Motor neuron (in vitro differentiated cells): ENCODE measurements around the gene UBR1. TPM values are rescaled to one million over a fixed set of nuclear protein-coding genes. Genes with fewer than 3 reads are reported as not detected.
"Not testable (repeated sequence)": the region's sequence is repeated elsewhere in the genome, so short reads cannot be mapped to it uniquely, and the experiment has no call there.

Experiments
- ATAC-seq, 8 experiments: fragments of 200-7000 bp; cut with Tn5 transposase; replicated peaks in 6 of 8; 2 replicates each; pipeline ENCODE4 v1.8.0; 2021; ENCODE audit warnings: mild to moderate bottlenecking in 8 of 8, moderate library complexity in 8 of 8
- H3K27ac ChIP-seq, 2 donors: fragments of 250-450 bp; sonication (Bioruptor Pico); 2 replicates each; pipeline ENCODE4 v1.9.0; 2021; ENCODE audit warnings: antibody characterized with exemption in 2 of 2, mild to moderate bottlenecking in 2 of 2, moderate library complexity in 1 of 2
- H3K4me1 ChIP-seq, 2 donors: fragments of 250-450 bp; sonication (Bioruptor Pico); replicated peaks in 1 of 2; 2 replicates each; pipeline ENCODE4 v1.6.1; 2021; ENCODE audit warnings: antibody characterized with exemption in 2 of 2, mild to moderate bottlenecking in 2 of 2, moderate library complexity in 1 of 2
- H3K4me3 ChIP-seq, 5 donors: fragments of 250-450 bp; sonication (Bioruptor Pico); 2 replicates each; pipeline ENCODE4 v1.9.0; 2021; ENCODE audit warnings: antibody characterized with exemption in 5 of 5, mild to moderate bottlenecking in 5 of 5, moderate library complexity in 4 of 5
- WGBS, 10 experiments: fragments of 450-650 bp; shearing (Covaris generic); methylation state at CpG; one replicate each; pipeline ENCODE4 v1.0.0; 2022; 5-methylcytosine and 5-hydroxymethylcytosine counted together
- in situ Hi-C, 9 experiments: fragments of 400-800 bp; cut with MboI; loops; one replicate each; pipeline ENCODE4 v1.15.0; 2021; ENCODE audit warnings: low sequenced_read_pairs in 9 of 9, low pct_unique_long_range_greater_than_20kb in 2 of 9; ENCODE audit not compliant: unreplicated experiment in 9 of 9
- total RNA-seq, 8 experiments: library from RNA; unstranded; fragments of 300-600 nt; gene quantifications; 2 replicates each; pipeline versions ENCODE4 v1.2.3 to v1.2.4, GENCODE V29; 2022

Gene UBR1
- total RNA-seq, 8 experiments from 2014 or later, result 26.3 to 49.0 (median 36.4) TPM

GRCh38 chr15:43128174-43128979, 22.5 kb upstream of the UBR1 start:
- WGBS, 10 experiments, result 29 to 100% (median 75%) methylated on average over 1 to 9 of the region's 10 CpGs
- ATAC-seq, H3K4me1 ChIP-seq, H3K4me3 ChIP-seq, in situ Hi-C loops, H3K27ac ChIP-seq: not testable (repeated sequence)

DNA sequence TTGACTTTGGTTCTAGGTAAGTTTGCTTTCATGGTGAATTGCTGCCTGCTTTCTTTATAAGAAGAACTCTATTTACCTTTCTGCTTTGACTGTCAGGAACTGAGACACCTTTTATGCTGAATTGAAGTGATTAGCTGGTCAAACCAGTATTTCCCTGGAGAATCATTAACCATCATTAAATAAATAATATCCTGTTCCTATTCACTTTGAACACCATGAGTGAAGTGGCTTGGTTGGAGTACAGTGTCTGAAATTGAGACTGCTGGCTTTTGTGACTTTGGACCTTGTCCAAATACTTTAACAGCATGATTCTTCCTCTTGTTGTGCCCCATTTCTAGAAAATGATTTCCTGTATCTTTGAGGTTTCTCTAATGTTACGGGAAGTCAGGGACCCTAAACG, 21.9 kb upstream of the UBR1 start:
- no peak overlapping the region for H3K27ac ChIP-seq
- no peak for ATAC-seq
- in situ Hi-C loops, result no loop called here
- H3K4me1 ChIP-seq, result peaks cover under 1 to 2% of the 10 kb centered on the region in 2 donors
- no peak overlapping the region for H3K4me3 ChIP-seq
- WGBS, 10 experiments, result 80 to 100% (median 95%) methylated on average over 1 to 2 of the region's 2 CpGs; no CpG with 5 or more reads in 5 of the 10 experiments

- WGBS, 10 experiments, result 40 to 100% (median 82%) methylated on average over 1 to 5 of the region's 6 CpGs; no CpG with 5 or more reads in 2 of the 10 experiments
- no peaks in the 10 kb centered on the region for H3K4me1 ChIP-seq
- no peak for ATAC-seq
- H3K27ac ChIP-seq, result no peak overlapping the region
- in situ Hi-C loops, result no loop called here
- H3K4me3 ChIP-seq, result no peak overlapping the region
These were observed 20.5 kb upstream of the UBR1 start for GRCh38 chr15:43126356-43126755.

GRCh38 chr15:43125100-43125661, 19.3 kb upstream of the UBR1 start:
- ATAC-seq, result no peak
- in situ Hi-C loops, result no loop called here
- no peaks in the 10 kb centered on the region for H3K4me1 ChIP-seq
- H3K4me3 ChIP-seq, result no peak overlapping the region
- WGBS, 10 experiments, result 44 to 100% (median 68%) methylated on average over 1 to 3 of the region's 3 CpGs; no CpG with 5 or more reads in 2 of the 10 experiments
- H3K27ac ChIP-seq, result no peak overlapping the region

- Histone ChIP-seq H3K4me3 (no peak overlapping the region), H3K27ac (no peak overlapping the region), H3K4me1 (no peaks in the 10 kb centered on the region)
- no peak for ATAC-seq
- WGBS, 10 experiments, result 13 to 100% (median 69%) methylated on average over 1 to 2 of the region's 2 CpGs
- in situ Hi-C loops, result no loop called here
These were observed 16.0 kb upstream of the UBR1 start for GRCh38 chr15:43121863-43122262.

DNA sequence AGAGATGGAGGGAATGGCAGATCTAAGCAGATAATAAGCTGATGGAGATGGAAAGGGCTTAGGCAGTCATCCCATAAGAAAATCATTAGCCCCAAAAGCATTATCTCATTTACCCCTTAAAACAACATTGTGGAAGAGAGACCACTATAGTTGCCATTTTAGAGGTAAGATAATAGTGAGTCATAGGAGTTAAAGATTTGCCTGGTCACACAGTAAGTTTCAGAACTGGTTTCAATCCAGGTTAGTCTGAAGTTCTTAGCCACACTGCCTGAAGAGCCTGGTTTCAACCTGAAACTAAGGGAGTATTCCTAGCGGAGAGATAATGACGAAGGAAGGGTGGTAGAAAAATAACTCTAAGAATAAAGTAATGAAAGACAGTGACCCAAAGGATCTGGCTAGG, 13.0 kb upstream of the UBR1 start:
- Histone ChIP-seq H3K27ac (no peak overlapping the region), H3K4me3 (no peak overlapping the region), H3K4me1 (no peaks in the 10 kb centered on the region)
- in situ Hi-C loops, result no loop called here
- WGBS, 10 experiments, result 67 to 100% (median 86%) methylated on average over 2 of the region's 2 CpGs; no CpG with 5 or more reads in 2 of the 10 experiments
- ATAC-seq, result no peak

DNA sequence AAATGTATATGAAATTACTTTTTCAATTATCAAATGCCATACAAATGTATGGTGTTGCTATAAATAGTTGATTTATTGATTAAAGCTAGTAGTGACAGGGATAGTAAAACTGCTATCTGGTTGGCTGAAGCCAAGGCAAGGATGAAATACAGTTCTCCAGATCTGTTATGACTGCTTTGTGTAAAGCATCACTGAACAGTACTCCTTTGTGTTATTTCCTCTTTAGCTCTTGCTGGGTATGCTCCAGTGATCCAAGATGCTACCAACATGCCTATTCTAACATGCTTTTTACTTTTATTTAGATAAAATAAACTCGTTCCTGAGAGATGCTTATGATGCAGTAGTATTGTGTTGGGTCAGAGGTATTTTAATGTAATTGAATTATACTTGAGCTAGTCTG, 12.4 kb upstream of the UBR1 start:
- Histone ChIP-seq H3K27ac (no peak overlapping the region), H3K4me3 (no peak overlapping the region), H3K4me1 (no peaks in the 10 kb centered on the region)
- WGBS, 10 experiments, result 11 to 50% (median 38%) methylated on average over 1 of the region's 1 CpG; no CpG with 5 or more reads in 4 of the 10 experiments
- ATAC-seq, result no peak
- in situ Hi-C loops, result no loop called here

DNA sequence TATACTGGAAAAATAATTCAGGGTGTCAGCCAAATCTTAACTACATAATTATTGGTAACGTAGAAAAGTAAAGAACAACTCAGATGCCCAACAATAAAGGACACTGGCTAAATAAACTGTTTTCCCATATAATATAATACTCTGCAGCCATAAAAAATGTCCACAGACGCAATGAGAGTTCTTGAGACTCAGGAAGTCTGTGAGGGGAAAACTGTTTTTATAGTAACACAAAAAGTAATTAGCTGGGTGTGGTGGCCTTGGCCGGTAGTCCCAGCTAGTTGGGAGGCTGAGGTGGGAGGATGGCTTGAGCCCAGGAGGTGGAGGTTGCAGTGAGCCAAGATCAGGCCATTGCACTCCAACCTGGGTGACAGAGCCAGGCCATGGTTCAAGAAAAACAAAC, 5.5 kb upstream of the UBR1 start:
- Histone ChIP-seq H3K4me3 (no peak overlapping the region), H3K27ac (no peak overlapping the region), H3K4me1 (peaks cover 4 to 5% of the 10 kb centered on the region in 2 donors)
- WGBS, 10 experiments, result 44 to 100% (median 83%) methylated on average over 1 to 3 of the region's 3 CpGs; no CpG with 5 or more reads in 1 of the 10 experiments
- in situ Hi-C loops, result no loop called here
- no peak for ATAC-seq

GRCh38 chr15:43107751-43108150, 1.9 kb upstream of the UBR1 start:
- ATAC-seq, result no peak
- 86 to 100% (median 100%) methylated on average over 1 of the region's 1 CpG; no CpG with 5 or more reads in 7 of the 10 experiments for WGBS, 10 experiments
- Histone ChIP-seq H3K27ac (no peak overlapping the region), H3K4me1 (peaks cover 11% of the 10 kb centered on the region in 2 donors), H3K4me3 (no peak overlapping the region)
- in situ Hi-C loops, result no loop called here

GRCh38 chr15:43106486-43106829, 620 bp upstream of the UBR1 start:
- ATAC-seq, result no peak
- H3K27ac ChIP-seq, result peak overlapping the region; percentile 52 to 91

GRCh38 chr15:43105077-43105736, 631 bp downstream of the UBR1 start:
- 0 to 63% (median 20%) methylated on average over 1 to 11 of the region's 11 CpGs; no CpG with 5 or more reads in 1 of the 10 experiments for WGBS, 10 experiments
- peak overlapping the region; percentile 60 to 85 (median 70) for H3K4me3 ChIP-seq

More at GRCh38 chr15:43106486-43106829, 620 bp upstream of the UBR1 start:
- Histone ChIP-seq H3K4me1 (peaks cover 11% of the 10 kb centered on the region in 2 donors), H3K4me3 (peak overlapping the region; percentile 60 to 85 (median 70))
- in situ Hi-C loops, result no loop called here
- WGBS, 10 experiments, result 14 to 43% (median 26%) methylated on average over 4 to 7 of the region's 7 CpGs

DNA sequence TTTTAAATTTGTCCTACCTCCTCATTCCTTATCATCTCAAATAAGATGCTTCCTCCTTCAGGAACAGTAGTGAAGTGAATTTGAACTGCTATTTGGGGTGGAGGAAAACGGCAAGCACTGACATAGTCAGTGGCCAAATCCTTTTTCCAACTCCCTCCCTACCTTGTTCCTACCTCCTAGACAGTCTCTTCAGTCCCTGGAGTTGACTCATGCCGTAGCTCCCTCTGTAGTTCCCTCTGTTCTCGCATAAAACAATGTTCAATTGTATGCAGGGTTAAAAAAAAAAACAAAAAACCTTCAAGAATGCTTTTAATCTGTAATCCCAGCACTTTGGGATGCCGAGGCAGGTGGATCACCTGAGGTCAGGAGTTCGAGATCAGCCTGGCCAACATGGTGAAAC, 1.4 kb downstream of the UBR1 start:
- WGBS, 10 experiments, result 52 to 100% (median 76%) methylated on average over 1 to 5 of the region's 5 CpGs
- H3K4me1 ChIP-seq, result peaks cover 11% of the 10 kb centered on the region in 2 donors
- in situ Hi-C loops, result no loop called here
- H3K4me3 ChIP-seq, result peak overlapping the region; percentile 60 to 85 (median 70)
- no peak for ATAC-seq
- H3K27ac ChIP-seq, result no peak overlapping the region

More at GRCh38 chr15:43105077-43105736, 631 bp downstream of the UBR1 start:
- H3K4me1 ChIP-seq, result peaks cover 11% of the 10 kb centered on the region in 2 donors
- peak overlapping the region; percentile 74 to 91 for H3K27ac ChIP-seq
- peak; percentile 11 to 48 (median 20) for ATAC-seq
- in situ Hi-C loops, result no loop called here

DNA sequence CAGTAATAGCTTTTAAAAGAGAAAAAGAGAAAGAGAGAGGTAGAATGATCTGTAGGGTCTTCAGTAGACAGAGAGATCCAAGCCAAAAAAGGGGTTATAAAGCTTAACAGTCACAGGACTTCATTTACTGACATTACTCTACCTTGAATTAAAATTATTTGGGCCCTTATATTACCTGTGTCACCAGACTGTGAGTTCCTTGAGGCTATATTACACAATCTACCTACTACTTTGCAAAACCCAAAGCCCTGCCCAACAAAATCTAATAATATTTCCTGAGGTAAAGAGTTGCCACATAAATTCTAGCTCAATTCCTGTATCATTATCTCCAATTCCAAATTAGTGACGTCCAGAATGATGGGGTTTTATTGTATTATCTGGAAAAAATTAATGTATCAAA, 1.9 kb downstream of the UBR1 start:
- Histone ChIP-seq H3K4me1 (peaks cover 11% of the 10 kb centered on the region in 2 donors), H3K4me3 (peak overlapping the region in 1 of 5 donors; percentile 60), H3K27ac (no peak overlapping the region)
- in situ Hi-C loops, result no loop called here
- 0 to 100% (median 85%) methylated on average over 1 of the region's 1 CpG; no CpG with 5 or more reads in 4 of the 10 experiments for WGBS, 10 experiments
- no peak for ATAC-seq
